IPS-NIHi7 (cell line): Measurements from ENCODE around the gene COL8A1.

ENCODE experiments used
- DNase-seq: peaks from one replicate; pipeline ENCODE4 v3.0.0; 2012; ENCODE audit warnings: mixed read lengths; ENCODE audit errors: extremely low spot score

COL8A1 gene

GRCh38 chr3:99760031-99760430, 121.6 kb downstream of the COL8A1 start:
- DNase-seq: no peak

GRCh38 chr3:99760629-99761028, 122.2 kb downstream of the COL8A1 start:
- DNase-seq: no peak

- DNase-seq: no peak
These were observed 123.2 kb downstream of the COL8A1 start for GRCh38 chr3:99761415-99762165.

- no peak for DNase-seq
These were observed 124.5 kb downstream of the COL8A1 start for GRCh38 chr3:99762901-99763300.

- DNase-seq: no peak
These were observed 126.0 kb downstream of the COL8A1 start for GRCh38 chr3:99764377-99764776.

- no peak for DNase-seq
These were observed 126.9 kb downstream of the COL8A1 start for GRCh38 chr3:99765042-99765942.

- DNase-seq: no peak
These were observed 128.9 kb downstream of the COL8A1 start for GRCh38 chr3:99767291-99767690.

GRCh38 chr3:99768126-99768525, 129.7 kb downstream of the COL8A1 start:
- DNase-seq: no peak

- DNase-seq: no peak
These were observed 130.6 kb downstream of the COL8A1 start for GRCh38 chr3:99768808-99769501.

- DNase-seq: no peak
These were observed 133.8 kb downstream of the COL8A1 start for GRCh38 chr3:99772171-99772570.

- DNase-seq: no peak
These were observed 134.3 kb downstream of the COL8A1 start for GRCh38 chr3:99772671-99773070.

GRCh38 chr3:99774467-99774866, 136.1 kb downstream of the COL8A1 start:
- DNase-seq: no peak

- DNase-seq: no peak
These were observed 138.3 kb downstream of the COL8A1 start for GRCh38 chr3:99776516-99777209.

- no peak for DNase-seq
These were observed 138.8 kb downstream of the COL8A1 start for GRCh38 chr3:99777210-99777549.

GRCh38 chr3:99777708-99778107, 139.3 kb downstream of the COL8A1 start:
- DNase-seq: no peak

- DNase-seq: no peak
These were observed 142.4 kb downstream of the COL8A1 start for GRCh38 chr3:99780749-99781148.

- DNase-seq: no peak
These were observed 143.4 kb downstream of the COL8A1 start for GRCh38 chr3:99781761-99782160.

GRCh38 chr3:99783011-99783573, 144.7 kb downstream of the COL8A1 start:
- no peak for DNase-seq

- DNase-seq: peak; percentile 46
These were observed 150.8 kb downstream of the COL8A1 start for GRCh38 chr3:99789011-99789721.

- no peak for DNase-seq
These were observed 156.1 kb downstream of the COL8A1 start for GRCh38 chr3:99794485-99794884.

- DNase-seq: no peak
These were observed 157.2 kb downstream of the COL8A1 start for GRCh38 chr3:99795573-99795972.
